OCI-LY1 (cell line): Measurements from ENCODE around the gene CLEC19A.

Experiments
- CTCF ChIP-seq: fragments of 200-600 bp; sonication (generic), shearing (Covaris generic); IDR thresholded peaks from 2 replicates; pipeline ENCODE4 v1.5.1; 2017; ENCODE audit warnings: mild to moderate bottlenecking, antibody characterized with exemption, low read length, moderate library complexity, mixed read lengths
- EZH2 ChIP-seq: fragments of 200-600 bp; sonication (generic), shearing (Covaris generic); IDR thresholded peaks from 2 replicates; pipeline ENCODE4 v1.8.0; 2017; ENCODE audit warnings: borderline replicate concordance, mixed run types, mild to moderate bottlenecking, antibody characterized with exemption, low read length, moderate library complexity, mixed read lengths

- TF ChIP-seq CTCF (no peak), EZH2 (no peak)
These were observed 31.3 kb downstream of the CLEC19A start for GRCh38 chr16:19316846-19317245.
